Vein endothelial cell (primary cell): ENCODE results near the gene STBD1. TPM values are rescaled to one million over a fixed set of nuclear protein-coding genes. Genes with fewer than 3 reads are reported as not detected.

Experiments
- small RNA-seq: library from RNA; depleted of rRNA; stranded (forward); fragments of <200 nt; gene quantifications from one replicate; pipeline ENCODE3, GENCODE V24; 2012
- total RNA-seq: library from RNA; depleted of rRNA; stranded (reverse); fragments of >200 nt; gene quantifications from 2 replicates; pipeline ENCODE4 v1.2.3, GENCODE V29; 2012

Gene STBD1
- 0.98 and 1.7 TPM in 2 replicates for total RNA-seq

DNA sequence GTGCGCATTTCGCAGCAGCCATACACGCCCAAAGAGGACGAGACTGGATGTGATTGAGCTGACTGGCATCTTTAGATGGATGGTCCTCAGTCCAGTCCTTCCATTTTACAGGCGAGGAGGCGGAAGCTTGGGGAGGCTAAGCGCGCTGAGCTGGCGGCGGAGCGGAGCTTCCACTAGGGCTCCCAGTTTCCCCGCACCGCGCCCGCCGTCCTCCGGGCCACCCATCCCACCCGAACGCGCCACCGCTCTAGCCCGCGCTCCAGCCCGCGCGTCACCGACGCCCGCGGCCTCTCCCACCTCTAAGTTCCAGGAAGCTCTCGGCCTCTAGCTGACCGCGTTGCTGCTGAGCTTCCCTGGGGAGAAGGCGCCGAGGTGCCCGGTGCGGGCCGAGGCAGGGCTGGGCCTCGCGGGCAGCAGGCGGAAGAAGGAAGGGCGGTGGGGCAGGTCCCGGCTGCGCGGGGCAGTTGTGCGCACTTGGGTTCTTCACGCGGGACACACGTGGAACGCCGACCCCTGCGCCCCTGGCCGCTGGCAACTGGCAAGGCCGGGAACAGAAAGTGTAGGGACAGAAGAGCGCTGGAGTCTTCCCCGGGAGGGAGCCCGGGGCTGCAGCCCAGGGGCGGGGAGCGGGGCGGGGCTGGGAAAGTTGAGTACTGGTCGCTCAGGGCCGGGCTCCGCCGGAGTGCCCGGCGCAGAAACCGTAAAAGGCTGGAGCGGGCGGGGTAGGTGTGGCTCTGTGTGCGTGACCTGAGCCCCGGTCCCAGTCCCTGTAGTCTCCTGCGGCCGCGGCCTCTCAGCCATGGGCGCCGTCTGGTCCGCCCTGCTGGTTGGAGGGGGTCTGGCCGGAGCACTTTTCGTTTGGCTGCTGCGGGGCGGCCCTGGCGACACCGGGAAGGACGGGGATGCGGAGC lies at the start of gene STBD1:
STBD1 (plus strand) TSS at position 763 of the 911 bp plus-strand sequence; CDS start at position 800, 37 bp downstream.

Small RNAs within 50 kb of the gene (small RNA-seq; reads per million reads assigned to genes)
- gene RNU6-1000P: not detected

Other genes with a start within 250 kb of the STBD1 start
- gene ART3, start 232.0 kb upstream of the STBD1 start, total RNA-seq: 0.33 TPM in 1 of 2 replicates, not detected in the other
- gene NUP54, start 158.3 kb upstream of the STBD1 start, total RNA-seq: 50.3 and 54.7 TPM in 2 replicates
- 152 and 153 TPM in 2 replicates for gene SCARB2, start 92.9 kb upstream of the STBD1 start, total RNA-seq
- gene FAM47E, start 55.0 kb upstream of the STBD1 start, total RNA-seq: not detected in 2 replicates
- not detected in 2 replicates for gene CCDC158, start 114.4 kb downstream of the STBD1 start, total RNA-seq
- gene SHROOM3, start 128.5 kb downstream of the STBD1 start, total RNA-seq: 1.6 and 2.7 TPM in 2 replicates